ENCODE data around the gene STIMATE. TPM values are rescaled to one million over a fixed set of nuclear protein-coding genes. Genes with fewer than 3 reads are reported as not detected.

The STIMATE gene
- total and polyA plus RNA-seq, 2 of the 4 experiments (the other 2 are of a cell fraction): 10.6 to 17.8 TPM

- H3K9ac ChIP-seq (ENCODE audit: low read depth, low read length): no peak overlapping the region
- dilution Hi-C loops (cut with HindIII; ENCODE audit: low sequenced_read_pairs, unreplicated experiment): no loop called here
- H2BK15ac ChIP-seq (ENCODE audit: low read depth, low read length): no peak overlapping the region
- H3K23ac ChIP-seq (ENCODE audit: low read depth, low read length): no peak overlapping the region
- CTCF ChIA-PET: no interaction called here
- POLR2A ChIA-PET (ENCODE audit: unreplicated experiment): no interaction called here
- no CpG with 5 or more reads among the region's 3 CpGs for WGBS, 2 experiments (ENCODE audit: extremely low coverage in 2 of 2, insufficient read length in 1 of 2)
- H3K4me2 ChIP-seq (ENCODE audit: low read depth, low read length): no peak overlapping the region
- no peaks in the 10 kb centered on the region for H3K79me1 ChIP-seq (ENCODE audit: low read depth in 1 of 2, low read length in 2 of 2)
- H3K4me1 ChIP-seq (ENCODE audit: control insufficient read depth, insufficient read depth, low read length): peaks cover 7% of the 10 kb centered on the region
- peaks cover 9% of the 10 kb centered on the region; the same call in 1 of the 2 replicates for H3K9me1 ChIP-seq (ENCODE audit: insufficient read depth, low read length)
- H3K56ac ChIP-seq (ENCODE audit: extremely low read depth, insufficient read depth, low read length): no peak overlapping the region
- no peak overlapping the region for H4K8ac ChIP-seq (ENCODE audit: low read depth in 2 of 2, low read length in 2 of 2)
- intact Hi-C loops (cut with micrococcal nuclease): no loop called here
- peaks cover 1% of the 10 kb centered on the region; the same call in 1 of the 2 replicates for H3K27me3 ChIP-seq (ENCODE audit: control insufficient read depth, insufficient read depth, low read length)
- no peaks in the 10 kb centered on the region for H4K20me1 ChIP-seq (ENCODE audit: insufficient read depth, low read length)
- DNase-seq (no peak), ATAC-seq (ENCODE audit: low read depth) (no peak)
- no peak for TF ChIP-seq USF2 (IDR thresholded peaks at IDR 0.05; ENCODE audit: low read depth, low read length)
- TF ChIP-seq RAD21 (IDR thresholded peaks at IDR 0.05; ENCODE audit: low read length): no peak
- TF ChIP-seq MAFK (IDR thresholded peaks at IDR 0.05; ENCODE audit: low read depth, low read length): no peak
- TF ChIP-seq ELK1 (IDR thresholded peaks at IDR 0.05; ENCODE audit: borderline replicate concordance, low read depth, low read length): no peak
- no peak for TF ChIP-seq CHD1 (IDR thresholded peaks at IDR 0.05; ENCODE audit: low read depth, low read length)
- TF ChIP-seq POLR2A (IDR thresholded peaks at IDR 0.05; ENCODE audit: low read depth, low read length): no peak
- no peak for TF ChIP-seq MAZ (IDR thresholded peaks at IDR 0.05; ENCODE audit: borderline replicate concordance, low read depth, low read length)
- no peak for TF ChIP-seq CEBPB (IDR thresholded peaks at IDR 0.05; ENCODE audit: low read depth, low read length)
- no peak for TF ChIP-seq CTCF (conservative IDR thresholded peaks at IDR 0.05; ENCODE audit: low read depth, low read length)
- TF ChIP-seq RCOR1 (IDR thresholded peaks at IDR 0.05; ENCODE audit: insufficient replicate concordance, low read length): no peak
- TF ChIP-seq NFE2L2 (IDR thresholded peaks at IDR 0.05; ENCODE audit: low read depth, low read length): no peak
- no peak overlapping the region for H2AK5ac ChIP-seq (ENCODE audit: low read depth, low read length)
- no peak overlapping the region for H2BK20ac ChIP-seq (ENCODE audit: low read depth, low read length)
- H2AFZ ChIP-seq (replicated peaks; ENCODE audit: low read length, poor library complexity): no peak overlapping the region
- no peak overlapping the region for H2BK120ac ChIP-seq (ENCODE audit: low read depth, low read length)
- H3K4me3 ChIP-seq (ENCODE audit: insufficient read depth, low read depth, low read length): no peak overlapping the region
- no peak overlapping the region for H2AK9ac ChIP-seq (replicated peaks; ENCODE audit: low read depth, low read length, poor library complexity)
- H3K14ac ChIP-seq (replicated peaks; ENCODE audit: low read depth, low read length): no peak overlapping the region
- no peak overlapping the region for H4K5ac ChIP-seq (ENCODE audit: low read depth, low read length)
- no peaks in the 10 kb centered on the region for H3K9me3 ChIP-seq (ENCODE audit: control insufficient read depth, insufficient read depth, low read length)
- no peak overlapping the region for H2BK5ac ChIP-seq (ENCODE audit: low read depth, low read length, poor library complexity, severe bottlenecking)
- no peak overlapping the region for H3K4ac ChIP-seq (ENCODE audit: low read depth, low read length)
- no peak overlapping the region for H3K18ac ChIP-seq (ENCODE audit: low read depth, low read length)
- H3K27ac ChIP-seq (ENCODE audit: insufficient read depth, low read length): no peak overlapping the region
- in situ Hi-C loops (cut with MboI; ENCODE audit: low sequenced_read_pairs): no loop called here
- no TSS peak for BruUV-seq (replicated peaks)
- H4K91ac ChIP-seq (ENCODE audit: insufficient read depth, low read depth, low read length): no peak overlapping the region
- no peaks in the 10 kb centered on the region for H3K36me3 ChIP-seq (ENCODE audit: control insufficient read depth, insufficient read depth, low read length)
Measured at GRCh38 chr3:52829482-52829881, 67.9 kb downstream of the STIMATE start.

Data from IMR-90 (cell line).